ENCODE results near the gene CBX4. TPM values are rescaled to one million over a fixed set of nuclear protein-coding genes. Genes with fewer than 3 reads are reported as not detected.

The CBX4 gene
- total and polyA plus RNA-seq, 2 of the 13 experiments (the other 11 are each of a cell fraction or from before 2014, with no cell fraction given): 25.8 to 50.8 TPM

GRCh38 chr17:79808763-79809529 is 30.3 kb downstream of the CBX4 start (continued):
- TF ChIP-seq ATF5 (CRISPR knock-in tag; IDR thresholded peaks at IDR 0.05; ENCODE audit: low read depth) (no peak), ZNF770 (CRISPR knock-in tag; IDR thresholded peaks at IDR 0.05) (no peak), SMAD1 (CRISPR knock-in tag; IDR thresholded peaks at IDR 0.05; ENCODE audit: borderline replicate concordance, low read depth) (no peak), ZNF781 (CRISPR knock-in tag; IDR thresholded peaks at IDR 0.05; ENCODE audit: borderline replicate concordance, not compliant biosample characterization) (no peak), TGIF2 (CRISPR knock-in tag; IDR thresholded peaks at IDR 0.05) (no peak), TEAD3 (CRISPR knock-in tag; optimal IDR thresholded peaks at IDR 0.05; ENCODE audit: borderline replicate concordance) (peak; percentile 90), ZIK1 (CRISPR knock-in tag; IDR thresholded peaks at IDR 0.05; ENCODE audit: borderline replicate concordance, low read depth) (no peak), KDM2A (CRISPR knock-in tag; IDR thresholded peaks at IDR 0.05; ENCODE audit: borderline replicate concordance, low read depth) (peak; percentile 56), SMARCE1 (IDR thresholded peaks at IDR 0.05; ENCODE audit: borderline replicate concordance) (no peak), MTERF4 (CRISPR knock-in tag; IDR thresholded peaks at IDR 0.05) (peak; percentile 83), CSRNP1 (CRISPR knock-in tag; IDR thresholded peaks at IDR 0.05) (no peak), ZNF407 (CRISPR knock-in tag; IDR thresholded peaks at IDR 0.05; ENCODE audit: not compliant biosample characterization) (peak; percentile 48), KDM4B (CRISPR knock-in tag; IDR thresholded peaks at IDR 0.05) (no peak; the same call in 1 of the 2 replicates), ZNF629 (CRISPR knock-in tag; conservative IDR thresholded peaks at IDR 0.05) (no peak), ZNF17 (CRISPR knock-in tag; IDR thresholded peaks at IDR 0.05) (no peak)
